ENCODE measurements around the gene LMF1. TPM values are rescaled to one million over a fixed set of nuclear protein-coding genes. Genes with fewer than 3 reads are reported as not detected.

The LMF1 gene
- total RNA-seq, 1 donor from 2014 or later = 36.1 TPM

DNA sequence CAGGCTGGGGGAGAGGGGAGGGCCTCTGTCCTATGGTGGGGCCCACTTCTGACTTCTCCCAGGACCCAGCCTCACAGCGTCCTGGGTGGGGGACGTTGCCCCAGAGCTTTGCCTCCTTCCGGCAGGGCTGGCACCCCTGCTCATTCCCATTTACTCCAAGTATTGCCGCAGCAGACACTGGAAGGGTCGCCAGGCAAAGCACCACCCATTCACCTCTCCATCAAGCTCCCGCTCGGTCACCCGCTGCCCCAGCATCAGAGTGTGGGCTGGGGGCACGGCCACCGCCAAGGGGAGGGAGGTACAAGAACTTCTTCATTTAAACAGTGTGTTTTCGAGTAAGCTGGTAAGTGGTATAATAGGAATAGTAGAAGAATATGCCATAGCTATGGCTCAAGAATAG, 117.5 kb downstream of the LMF1 start:
- Mint-ChIP-seq H3K4me1 (no peaks in the 10 kb centered on the region), H3K27me3 (no peaks in the 10 kb centered on the region), H3K36me3 (ENCODE audit: low read depth) (peaks cover 2% of the 10 kb centered on the region), H3K27ac (no peak overlapping the region), H3K9me3 (no peaks in the 10 kb centered on the region), H3K4me3 (no peak overlapping the region)
- intact Hi-C loops (cut with micrococcal nuclease) = no loop called here
- POLR2A ChIA-PET = no interaction called here
- DNase-seq = no peak
- CTCF ChIA-PET = no interaction called here
- ATAC-seq (ENCODE audit: low read depth) = no peak
- TF ChIP-seq, protein P1, sequence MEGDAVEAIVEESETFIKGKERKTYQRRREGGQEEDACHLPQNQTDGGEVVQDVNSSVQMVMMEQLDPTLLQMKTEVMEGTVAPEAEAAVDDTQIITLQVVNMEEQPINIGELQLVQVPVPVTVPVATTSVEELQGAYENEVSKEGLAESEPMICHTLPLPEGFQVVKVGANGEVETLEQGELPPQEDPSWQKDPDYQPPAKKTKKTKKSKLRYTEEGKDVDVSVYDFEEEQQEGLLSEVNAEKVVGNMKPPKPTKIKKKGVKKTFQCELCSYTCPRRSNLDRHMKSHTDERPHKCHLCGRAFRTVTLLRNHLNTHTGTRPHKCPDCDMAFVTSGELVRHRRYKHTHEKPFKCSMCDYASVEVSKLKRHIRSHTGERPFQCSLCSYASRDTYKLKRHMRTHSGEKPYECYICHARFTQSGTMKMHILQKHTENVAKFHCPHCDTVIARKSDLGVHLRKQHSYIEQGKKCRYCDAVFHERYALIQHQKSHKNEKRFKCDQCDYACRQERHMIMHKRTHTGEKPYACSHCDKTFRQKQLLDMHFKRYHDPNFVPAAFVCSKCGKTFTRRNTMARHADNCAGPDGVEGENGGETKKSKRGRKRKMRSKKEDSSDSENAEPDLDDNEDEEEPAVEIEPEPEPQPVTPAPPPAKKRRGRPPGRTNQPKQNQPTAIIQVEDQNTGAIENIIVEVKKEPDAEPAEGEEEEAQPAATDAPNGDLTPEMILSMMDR (IDR thresholded peaks at IDR 0.05) = no peak

- POLR2A ChIA-PET = no interaction called here
- H3K27me3 Mint-ChIP-seq = no peaks in the 10 kb centered on the region
- intact Hi-C loops (cut with micrococcal nuclease) = no loop called here
- ATAC-seq (ENCODE audit: low read depth) (no peak), DNase-seq (no peak)
- no peak overlapping the region for H3K27ac Mint-ChIP-seq
- TF ChIP-seq, protein P1 (IDR thresholded peaks at IDR 0.05) = no peak
- no peaks in the 10 kb centered on the region for H3K9me3 Mint-ChIP-seq
- H3K36me3 Mint-ChIP-seq (ENCODE audit: low read depth) = peaks cover 2% of the 10 kb centered on the region
- CTCF ChIA-PET = no interaction called here
- no peak overlapping the region for H3K4me3 Mint-ChIP-seq
- no peaks in the 10 kb centered on the region for H3K4me1 Mint-ChIP-seq
These were observed 118.2 kb downstream of the LMF1 start for GRCh38 chr16:852451-853185.

- ChIA-PET POLR2A (no interaction called here), CTCF (no interaction called here)
- Mint-ChIP-seq H3K4me3 (no peak overlapping the region), H3K27ac (no peak overlapping the region), H3K4me1 (no peaks in the 10 kb centered on the region), H3K9me3 (no peaks in the 10 kb centered on the region), H3K36me3 (ENCODE audit: low read depth) (peaks cover 2% of the 10 kb centered on the region), H3K27me3 (no peaks in the 10 kb centered on the region)
- DNase-seq (no peak), ATAC-seq (ENCODE audit: low read depth) (no peak)
- TF ChIP-seq, protein P1 (IDR thresholded peaks at IDR 0.05) = no peak
- intact Hi-C loops (cut with micrococcal nuclease) = no loop called here
These were observed 118.9 kb downstream of the LMF1 start for GRCh38 chr16:851871-852270.

GRCh38 chr16:851209-851810, 119.5 kb downstream of the LMF1 start:
- ATAC-seq (ENCODE audit: low read depth) = no peak
- ChIA-PET CTCF (no interaction called here), POLR2A (no interaction called here)
- intact Hi-C loops (cut with micrococcal nuclease) = no loop called here
- peaks cover 2% of the 10 kb centered on the region for H3K36me3 Mint-ChIP-seq (ENCODE audit: low read depth)
- TF ChIP-seq, protein P1 (IDR thresholded peaks at IDR 0.05) = no peak
- H3K4me1 Mint-ChIP-seq = no peaks in the 10 kb centered on the region
- H3K4me3 Mint-ChIP-seq = no peak overlapping the region
- no peaks in the 10 kb centered on the region for H3K27me3 Mint-ChIP-seq
- no peak for DNase-seq
- H3K27ac Mint-ChIP-seq = no peak overlapping the region
- no peaks in the 10 kb centered on the region for H3K9me3 Mint-ChIP-seq

- no peak overlapping the region for H3K4me3 Mint-ChIP-seq
- DNase-seq = no peak
- no peaks in the 10 kb centered on the region for H3K4me1 Mint-ChIP-seq
- POLR2A ChIA-PET = no interaction called here
- intact Hi-C loops (cut with micrococcal nuclease) = no loop called here
- CTCF ChIA-PET = no interaction called here
- H3K27ac Mint-ChIP-seq = no peak overlapping the region
- no peaks in the 10 kb centered on the region for H3K9me3 Mint-ChIP-seq
- ATAC-seq (ENCODE audit: low read depth) = no peak
- H3K27me3 Mint-ChIP-seq = no peaks in the 10 kb centered on the region
- peaks cover 2% of the 10 kb centered on the region for H3K36me3 Mint-ChIP-seq (ENCODE audit: low read depth)
- TF ChIP-seq, protein P1 (IDR thresholded peaks at IDR 0.05) = no peak
These were observed 120.1 kb downstream of the LMF1 start for GRCh38 chr16:850668-851067.
